GM21526 (cell line): ENCODE results near the gene ITPRIPL2.

Experiments
- ATAC-seq: cut with Tn5 transposase; IDR thresholded peaks from one replicate; pipeline ENCODE4 v1.9.1; 2021; ENCODE audit warnings: moderate library complexity; ENCODE audit not compliant: unreplicated experiment, low FRiP score

The ITPRIPL2 gene

DNA sequence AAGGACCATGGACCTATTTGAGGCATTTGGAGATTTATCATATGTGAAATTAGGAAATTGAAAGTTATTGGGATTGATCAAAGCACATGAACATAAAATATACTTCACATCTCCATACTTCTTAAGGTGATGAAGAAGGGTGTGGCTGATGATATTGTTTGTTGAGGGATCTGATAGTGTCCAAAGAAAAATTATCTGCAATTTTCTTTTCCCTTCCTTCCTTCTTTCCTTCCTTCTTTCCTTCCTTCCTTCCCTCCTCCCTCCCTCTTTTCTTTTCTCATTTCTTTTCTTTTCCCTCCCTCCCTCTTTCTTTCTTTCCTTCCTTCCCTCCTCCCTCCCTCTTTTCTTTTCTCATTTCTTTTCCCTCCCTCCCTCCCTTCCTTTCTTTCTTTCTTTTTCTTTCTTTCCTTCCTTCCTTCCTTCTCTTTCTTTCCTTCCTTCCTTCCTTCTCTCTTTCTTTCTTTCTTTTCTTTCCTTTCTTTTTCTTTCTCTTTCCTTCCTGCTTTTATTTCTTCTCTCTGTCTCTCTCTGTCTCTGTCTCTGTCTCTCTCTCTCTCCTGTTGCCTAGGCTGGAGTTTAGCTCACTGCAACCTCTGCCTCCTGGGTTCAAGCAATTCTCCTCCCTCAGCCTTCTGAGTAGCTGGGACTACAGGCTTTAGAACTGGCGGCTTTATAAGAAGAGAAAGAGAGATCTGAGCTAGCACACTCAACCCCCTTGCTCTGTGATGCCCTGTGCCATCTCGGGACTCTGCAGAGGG, 20.9 kb upstream of the ITPRIPL2 start:
- no peak for ATAC-seq

DNA sequence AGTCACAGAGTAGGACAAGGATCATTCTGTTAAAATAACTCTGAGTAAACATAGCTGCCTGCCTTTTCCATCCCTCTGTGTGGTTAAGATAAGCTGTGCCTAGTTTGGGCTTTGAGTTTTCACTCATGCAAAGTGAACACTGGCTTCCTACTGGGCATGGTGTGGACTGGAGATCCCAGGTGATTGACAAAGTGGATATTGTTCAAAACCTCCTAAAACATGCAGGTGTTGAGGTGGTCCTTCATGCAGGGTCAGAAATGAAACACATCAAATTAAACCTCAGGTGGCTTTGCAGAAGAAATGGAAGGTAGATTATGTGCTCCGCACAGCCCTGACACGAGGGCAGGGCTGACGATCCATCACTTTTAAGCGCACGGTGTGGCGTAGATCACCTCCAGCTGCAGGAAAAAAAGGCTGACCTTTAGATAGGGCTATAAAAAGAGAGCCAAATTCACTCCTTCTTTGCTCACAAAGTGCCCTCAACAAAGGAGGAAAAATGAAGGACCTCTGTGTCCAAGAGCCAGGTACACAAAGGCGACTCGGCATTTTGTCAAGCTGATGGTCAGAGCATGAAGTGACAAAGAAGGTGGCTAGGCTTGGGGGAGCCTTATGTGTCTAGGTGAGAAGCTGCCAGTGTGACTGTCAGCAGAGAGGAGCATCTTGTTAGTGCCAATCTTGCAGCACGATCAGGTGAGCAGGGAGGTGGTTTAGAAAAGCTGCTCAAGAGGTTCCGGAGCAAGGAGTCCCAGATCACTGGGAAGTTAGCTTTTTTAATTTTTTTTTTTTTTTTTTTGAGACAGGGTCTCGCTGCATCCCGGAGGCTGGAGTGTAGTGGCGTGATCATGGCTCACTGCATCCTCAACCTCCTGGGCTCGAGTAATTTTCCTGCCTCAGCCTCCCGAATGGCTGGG, 19.9 kb upstream of the ITPRIPL2 start:
- ATAC-seq = no peak

DNA sequence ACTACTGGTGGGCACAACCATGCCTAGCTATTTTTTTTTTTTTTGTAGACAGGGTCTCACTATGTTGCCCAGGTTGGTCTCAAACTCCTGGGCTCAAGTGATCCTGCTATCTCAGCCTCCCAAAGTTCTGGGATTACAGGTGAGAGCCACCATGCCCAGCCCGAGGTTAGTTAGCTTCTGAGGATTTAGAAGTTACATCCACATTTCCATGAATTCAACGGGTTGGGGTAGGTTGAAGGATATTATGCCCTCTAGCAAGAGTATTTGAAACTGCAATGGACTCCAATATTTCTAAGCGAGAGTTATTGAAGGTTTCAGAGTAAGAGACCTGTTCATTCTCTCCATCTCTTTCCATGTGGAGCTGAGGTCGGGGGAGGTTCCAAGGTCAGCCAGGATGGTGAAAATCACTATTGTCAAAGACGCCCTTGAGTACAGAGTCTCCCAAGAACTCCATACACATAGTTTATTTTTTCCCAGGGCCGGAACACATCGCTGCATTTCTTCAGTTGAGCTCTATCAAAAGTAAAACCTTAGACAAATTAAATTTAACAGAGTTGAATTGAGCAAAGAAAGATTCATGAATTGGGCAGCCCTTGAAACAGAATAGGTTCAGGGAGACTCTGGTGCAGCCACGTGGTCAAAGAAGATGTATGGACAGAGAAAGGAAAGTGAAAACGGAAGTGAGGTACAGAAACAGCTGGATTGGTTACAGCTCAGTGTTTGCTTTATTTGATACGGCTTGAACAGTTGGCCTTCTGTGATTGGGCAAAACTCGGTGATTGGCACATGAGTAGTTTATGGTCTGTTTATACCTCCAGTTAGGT, 19.0 kb upstream of the ITPRIPL2 start:
- no peak for ATAC-seq

DNA sequence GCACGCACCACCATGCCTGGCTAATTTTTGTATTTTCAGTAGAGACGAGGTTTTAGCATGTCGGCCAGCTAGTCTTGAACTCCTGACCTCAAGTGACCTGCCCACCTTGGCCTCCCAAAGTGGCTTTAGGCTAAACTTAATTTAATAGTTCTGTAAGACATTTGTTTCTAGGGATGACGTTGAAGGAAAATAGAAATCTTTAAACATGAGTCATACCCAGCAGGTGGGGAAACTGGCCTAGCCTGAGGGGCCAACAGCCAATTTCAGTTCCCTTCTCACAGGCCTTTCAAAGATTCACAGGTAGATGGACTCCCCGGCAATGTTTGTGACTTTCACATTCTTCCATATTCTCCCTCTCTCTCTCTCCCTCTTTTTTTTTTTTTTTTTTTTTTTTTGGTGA, 18.1 kb upstream of the ITPRIPL2 start:
- ATAC-seq = no peak

DNA sequence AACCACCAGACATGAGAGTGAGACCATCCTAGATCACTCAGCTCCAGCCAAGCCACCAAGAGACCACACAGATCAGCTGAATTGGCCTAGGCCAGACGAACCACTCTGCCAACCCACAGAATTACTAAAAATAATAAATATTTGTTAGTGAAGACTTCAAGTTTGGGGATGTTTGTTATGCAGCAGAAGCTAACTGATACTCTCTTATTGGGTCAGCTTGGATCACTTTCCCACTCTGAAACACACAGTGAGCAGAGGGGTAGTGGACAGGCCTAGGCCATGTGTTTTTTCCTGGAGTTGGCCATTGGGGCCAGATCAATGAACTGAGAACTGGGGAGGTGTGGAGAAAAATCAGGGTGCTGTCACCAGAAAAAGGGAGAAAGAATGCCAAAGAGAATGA, 15.6 kb upstream of the ITPRIPL2 start:
- no peak for ATAC-seq

DNA sequence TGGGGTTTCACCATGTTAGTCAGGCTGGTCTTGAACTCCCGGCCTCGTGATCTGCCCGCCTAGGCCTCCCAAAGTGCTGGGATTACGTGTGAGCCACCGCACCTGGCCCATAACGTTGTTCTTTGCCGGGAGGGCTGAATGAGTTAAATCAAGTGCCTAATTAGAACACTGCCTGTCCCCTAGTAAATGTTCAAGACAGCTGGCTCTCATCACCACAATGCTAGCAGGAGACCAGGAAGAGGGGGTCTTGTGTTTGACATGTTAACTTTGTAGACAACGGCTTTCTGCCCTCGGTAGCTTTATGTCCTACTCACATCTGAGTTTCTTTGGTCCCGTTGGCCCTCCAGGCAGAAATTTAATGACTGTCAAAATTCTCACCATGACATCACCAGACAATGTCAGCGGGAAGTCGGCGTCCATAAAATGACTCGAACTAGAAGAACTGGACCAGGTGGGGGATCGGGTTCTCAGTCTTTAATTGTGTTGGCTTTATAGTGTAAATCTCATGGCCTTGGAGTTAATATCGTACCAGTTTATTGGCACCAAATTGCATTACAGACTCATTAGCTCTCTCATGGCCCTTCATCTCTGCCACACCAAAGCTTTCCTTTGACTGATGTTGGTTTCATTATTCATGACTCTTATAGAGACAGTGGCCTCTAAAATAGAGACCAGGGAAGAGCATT, 11.4 kb upstream of the ITPRIPL2 start:
- ATAC-seq = no peak

DNA sequence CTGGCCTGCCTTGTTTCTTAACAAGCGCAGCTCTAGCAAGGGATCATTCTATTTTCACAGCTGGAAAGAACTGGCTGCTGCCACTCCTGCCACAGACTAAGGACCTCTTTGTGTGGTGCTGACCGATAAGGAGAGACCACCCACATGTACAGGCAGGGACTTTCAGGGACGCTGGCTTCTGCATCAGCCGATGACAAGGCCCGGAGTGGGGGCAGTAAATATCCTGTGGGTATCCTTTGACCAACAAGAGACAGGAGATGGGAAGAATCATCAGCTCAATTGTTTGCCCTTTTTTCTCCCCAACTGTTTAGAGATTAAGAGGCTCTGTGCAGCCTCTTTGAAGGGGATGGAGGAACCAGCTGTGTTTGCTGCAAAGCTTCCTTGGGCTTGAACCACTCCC, 9.2 kb upstream of the ITPRIPL2 start:
- no peak for ATAC-seq

DNA sequence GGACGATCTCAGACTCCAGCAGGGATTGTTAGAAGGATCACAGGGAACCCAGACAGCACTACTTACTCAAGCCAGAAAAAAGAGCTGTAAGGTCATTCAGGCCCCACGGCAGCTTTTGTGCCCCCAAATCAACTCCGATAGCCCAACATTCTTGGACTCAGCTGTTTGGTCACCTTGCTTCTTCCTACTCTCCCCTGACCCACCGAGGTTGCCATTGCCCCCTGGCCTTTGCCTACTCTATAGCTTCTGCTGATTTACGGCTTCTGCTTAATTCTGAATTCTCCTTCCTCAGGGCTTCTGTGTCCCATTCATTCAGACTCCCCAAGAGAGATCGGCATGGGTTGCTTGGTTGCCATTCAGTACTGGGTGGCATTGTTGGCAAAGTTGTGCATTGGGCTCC, 8.6 kb upstream of the ITPRIPL2 start:
- ATAC-seq = no peak

DNA sequence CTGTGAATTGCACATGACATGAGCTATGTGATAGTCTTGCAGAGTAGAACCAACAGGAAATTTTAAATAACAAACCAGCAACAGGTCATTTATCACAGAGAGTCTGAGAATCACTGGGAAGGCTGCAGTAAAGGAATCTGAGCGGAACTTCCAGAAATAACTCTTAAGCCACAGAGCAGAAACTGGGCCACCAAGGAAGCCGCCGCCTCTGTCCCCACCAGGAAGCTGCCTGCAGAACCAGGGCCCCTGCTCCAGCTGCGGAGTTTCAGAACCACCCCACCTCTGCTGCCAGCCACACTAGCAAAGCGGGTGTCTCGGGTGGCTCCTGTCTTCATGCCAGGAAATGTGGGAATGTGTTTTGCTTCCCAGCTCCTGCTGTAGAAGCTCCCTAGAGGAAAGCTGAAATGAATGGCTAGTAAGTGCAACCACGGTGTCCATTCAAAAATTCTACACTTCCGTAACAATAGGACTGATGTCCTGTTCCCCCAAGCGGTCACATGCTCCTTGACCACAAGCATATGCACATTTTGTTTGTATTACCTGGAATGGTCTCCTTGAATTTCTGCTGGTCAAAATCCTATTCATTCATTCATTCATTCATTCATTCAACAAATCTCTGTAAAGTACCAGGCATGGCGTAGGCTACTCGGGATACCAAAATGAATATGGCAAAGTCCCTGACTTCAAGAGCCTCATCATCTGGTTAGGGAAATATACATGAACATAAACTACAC, 7.7 kb upstream of the ITPRIPL2 start:
- ATAC-seq = no peak

DNA sequence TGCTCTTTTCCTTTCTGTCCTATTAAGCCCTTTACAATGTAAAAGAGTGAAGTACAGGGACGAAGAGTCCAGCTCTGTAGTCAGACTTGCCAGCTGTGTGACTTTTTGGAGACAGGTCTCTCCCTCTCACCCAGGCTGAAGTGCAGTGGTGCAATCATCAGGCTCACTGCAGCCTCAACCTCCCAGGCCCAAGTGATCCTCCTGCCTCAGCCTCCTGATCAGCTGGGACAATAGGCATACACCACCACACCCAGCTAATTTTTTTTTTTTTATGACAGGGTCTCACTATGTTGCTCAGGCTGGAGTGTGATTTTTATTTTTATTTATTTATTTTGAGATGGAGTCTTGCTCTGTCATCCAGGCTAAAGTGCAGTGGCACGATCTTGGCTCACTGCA, 7.1 kb upstream of the ITPRIPL2 start:
- no peak for ATAC-seq

DNA sequence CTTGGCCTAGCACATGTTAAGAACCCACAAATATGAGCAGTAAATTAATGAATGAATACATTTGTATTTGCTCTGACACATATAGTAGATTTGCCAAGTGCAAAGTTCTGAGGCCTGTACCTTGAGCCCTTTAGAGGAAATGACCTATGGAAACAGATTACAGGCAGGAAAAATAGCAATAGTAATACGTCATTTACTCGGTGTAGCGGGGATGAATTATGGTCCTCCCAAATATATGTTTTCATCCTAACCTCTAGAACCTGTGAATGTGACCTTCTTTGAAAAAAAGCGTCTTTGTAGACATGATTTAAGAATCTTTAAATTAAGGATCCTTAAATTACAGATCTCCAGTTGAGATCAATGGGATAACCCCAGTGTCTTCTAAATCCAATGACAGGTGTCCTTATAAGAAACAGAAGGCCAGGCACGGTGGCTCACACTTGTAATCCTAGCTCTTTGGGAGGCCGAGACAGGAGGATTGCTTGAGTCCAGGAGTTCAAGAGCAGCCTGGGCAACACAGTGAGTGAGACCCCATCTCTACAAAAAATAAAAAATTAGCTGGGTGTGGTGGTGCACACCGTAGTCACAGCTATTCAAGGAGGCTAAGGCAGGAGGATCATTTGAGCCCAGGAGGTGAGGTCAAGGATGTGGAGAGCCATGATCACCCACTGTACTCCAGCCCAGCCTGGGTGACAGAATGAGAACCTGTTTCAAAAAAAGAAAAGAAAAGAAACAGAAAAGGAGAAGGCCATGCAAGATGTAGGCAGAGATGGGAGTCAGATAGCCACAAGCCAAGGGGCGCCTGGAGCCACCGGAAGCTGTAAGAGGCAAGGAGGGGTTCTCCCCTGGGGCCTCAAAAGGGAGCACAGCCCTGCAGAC, 5.1 kb upstream of the ITPRIPL2 start:
- ATAC-seq = no peak

DNA sequence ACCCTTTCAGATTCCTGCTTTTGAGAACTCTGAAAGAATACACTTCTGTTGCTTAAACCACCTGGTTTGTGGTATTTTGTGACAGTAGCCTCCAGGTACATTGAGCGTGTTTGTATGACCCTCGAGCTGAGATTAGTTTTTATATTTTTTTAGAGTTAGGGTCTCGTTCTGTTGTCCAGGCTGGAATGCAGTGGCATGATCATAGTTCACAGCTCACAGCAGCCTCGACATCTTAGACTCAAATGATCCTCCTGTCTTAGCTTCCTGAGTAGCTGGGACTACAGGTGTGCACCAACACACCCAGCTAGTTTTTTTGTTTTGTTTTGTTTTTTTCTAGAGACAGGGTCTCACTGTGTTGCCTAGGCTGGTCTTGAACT, 4.5 kb upstream of the ITPRIPL2 start:
- no peak for ATAC-seq

DNA sequence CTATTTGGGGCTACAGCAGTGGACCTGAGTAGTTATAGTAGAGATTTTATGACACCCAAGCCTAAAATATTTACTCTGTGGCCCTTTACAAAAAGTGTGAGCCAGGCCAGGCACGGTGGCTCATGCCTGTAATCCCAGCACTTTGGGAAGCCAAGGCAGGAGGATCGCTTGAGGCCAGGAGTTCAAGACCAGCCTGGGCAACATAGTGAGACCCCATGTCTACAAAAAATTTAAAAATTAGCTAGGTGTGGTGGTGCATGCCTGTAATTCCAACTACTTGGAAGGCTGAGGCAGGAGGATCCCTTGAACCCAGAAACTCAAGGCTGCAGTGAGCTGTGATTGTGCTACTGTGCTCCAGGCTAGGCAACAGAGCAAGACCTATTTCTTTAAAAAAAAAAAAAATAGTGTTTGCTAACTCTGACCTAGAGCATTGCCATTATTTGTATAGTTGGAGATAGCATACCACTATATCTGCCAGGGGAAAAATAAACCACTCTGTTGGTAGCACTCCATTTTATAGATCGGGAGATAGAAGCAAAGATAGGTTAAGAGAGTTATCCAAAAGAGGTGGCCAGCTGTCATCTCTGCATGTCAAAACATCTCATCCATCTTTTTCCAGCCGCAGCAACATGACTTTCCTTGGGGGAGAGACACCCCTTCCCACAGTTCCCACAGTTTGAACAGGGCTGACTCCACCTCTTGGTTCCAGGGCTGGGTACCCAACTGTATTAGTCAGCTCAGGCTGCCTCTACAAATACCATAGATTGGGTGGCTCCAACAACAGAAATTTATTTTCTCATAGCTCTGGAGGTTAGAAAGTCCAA, 3.0 kb upstream of the ITPRIPL2 start:
- ATAC-seq = no peak

DNA sequence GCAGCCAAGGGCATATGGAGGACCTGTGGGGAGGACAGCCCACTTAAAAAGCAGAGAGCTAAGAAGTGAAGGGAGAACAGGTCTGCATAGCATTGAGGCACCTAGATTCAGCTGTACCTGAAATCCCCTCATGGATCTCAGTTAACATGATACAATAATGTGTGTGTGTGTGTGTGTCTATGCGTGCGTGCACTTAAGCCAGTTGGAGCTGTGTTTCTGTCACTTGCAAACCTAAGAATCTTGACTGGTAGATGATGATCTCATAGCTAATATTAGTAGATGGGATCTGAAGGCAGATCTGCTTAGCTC, 1.7 kb upstream of the ITPRIPL2 start:
- no peak for ATAC-seq

DNA sequence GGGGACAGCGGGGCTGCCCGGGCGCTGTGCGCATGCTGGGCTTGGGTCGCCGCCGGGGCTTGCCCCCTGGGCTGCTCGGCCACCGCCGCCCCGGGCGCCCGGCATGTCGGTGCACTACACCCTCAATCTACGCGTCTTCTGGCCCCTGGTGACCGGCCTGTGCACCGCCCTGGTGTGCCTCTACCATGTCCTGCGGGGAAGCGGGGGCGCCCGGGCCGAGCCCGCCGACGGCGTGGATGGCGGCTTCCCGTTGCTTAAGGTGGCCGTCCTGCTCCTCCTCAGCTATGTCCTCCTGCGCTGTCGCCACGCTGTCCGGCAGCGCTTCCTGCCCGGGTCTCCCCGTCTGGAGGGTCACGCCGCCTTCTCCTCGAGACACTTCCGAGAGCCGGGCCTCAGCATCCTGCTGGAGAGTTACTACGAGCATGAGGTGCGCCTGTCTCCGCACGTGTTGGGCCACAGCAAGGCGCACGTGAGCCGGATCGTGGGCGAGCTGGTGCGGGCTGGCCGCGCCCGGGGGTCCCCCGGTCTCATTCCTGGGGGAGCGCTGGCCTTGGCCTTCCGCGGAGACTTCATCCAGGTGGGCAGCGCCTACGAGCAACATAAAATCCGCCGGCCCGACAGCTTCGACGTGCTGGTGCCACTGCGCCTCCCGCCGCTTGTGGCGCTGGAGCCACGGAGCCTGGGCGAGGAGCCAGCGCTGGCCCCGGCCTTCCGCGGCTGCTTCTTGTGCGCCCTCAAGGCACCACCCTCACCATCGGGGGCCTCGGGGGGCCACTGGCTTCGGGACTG, 789 bp downstream of the ITPRIPL2 start:
- ATAC-seq = no peak

DNA sequence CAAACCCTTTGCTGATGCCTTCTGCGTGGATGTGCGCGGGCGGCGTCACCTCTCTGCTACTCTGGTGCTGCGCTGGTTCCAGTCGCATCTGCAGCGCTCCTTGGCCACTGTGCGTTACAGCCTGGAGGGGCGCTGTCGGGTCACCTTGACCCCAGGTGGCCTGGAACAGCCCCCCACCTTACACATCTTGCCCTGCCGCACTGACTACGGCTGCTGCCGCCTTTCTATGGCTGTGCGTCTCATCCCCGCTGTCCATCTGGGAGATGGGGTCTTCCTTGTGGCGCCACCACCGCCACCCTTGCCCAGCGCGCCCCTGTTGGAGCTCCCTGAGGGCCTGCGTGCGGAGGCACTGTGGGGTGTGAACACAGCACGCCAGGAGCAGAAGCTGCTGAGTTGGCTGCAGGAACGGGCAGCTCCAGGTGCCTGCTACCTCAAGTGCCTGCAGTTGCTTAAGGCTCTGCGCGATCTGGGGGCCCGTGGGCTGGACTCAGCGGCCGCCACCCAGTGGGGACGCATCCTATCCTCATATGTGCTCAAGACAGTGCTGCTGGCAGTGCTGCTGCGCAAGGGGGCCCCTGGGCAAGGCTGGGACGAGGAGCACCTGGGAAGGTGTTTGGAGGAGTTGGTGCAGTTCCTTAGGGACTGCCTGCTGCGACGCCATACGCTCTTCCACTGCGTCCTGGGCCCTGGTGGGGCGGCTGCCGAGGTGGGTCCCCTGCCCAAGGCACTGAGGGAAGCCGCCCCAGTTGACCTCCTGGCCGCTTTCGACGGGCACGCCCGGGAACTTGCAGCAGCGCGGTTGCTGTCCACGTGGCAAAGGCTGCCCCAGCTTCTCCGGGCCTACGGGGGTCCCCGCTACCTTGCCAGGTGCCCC, 1.6 kb downstream of the ITPRIPL2 start:
- no peak for ATAC-seq
